ENCODE data around the gene NAA20. TPM values are rescaled to one million over a fixed set of nuclear protein-coding genes. Genes with fewer than 3 reads are reported as not detected.

NAA20 gene
- total and polyA plus RNA-seq, 9 of the 15 experiments (the other 6 are each of a cell fraction or from before 2014, with no cell fraction given) = 51.4 to 361 (median 84.6) TPM

GRCh38 chr20:20022498-20022897 is 5.3 kb downstream of the NAA20 start (continued):
- TF ChIP-seq JUN (IDR thresholded peaks at IDR 0.05; ENCODE audit: borderline replicate concordance, low read depth, low read length) (no peak), JUN (CRISPR knock-in tag; IDR thresholded peaks at IDR 0.05; ENCODE audit: borderline replicate concordance) (no peak), NR4A1 (CRISPR knock-in tag; IDR thresholded peaks at IDR 0.05) (no peak), NR4A1 (tag; IDR thresholded peaks at IDR 0.05) (no peak), MAX (CRISPR knock-in tag; IDR thresholded peaks at IDR 0.05) (no peak)

- Histone ChIP-seq H3K36me3 (ENCODE audit: control insufficient read depth, insufficient read depth, low read length) (peaks cover 62% of the 10 kb centered on the region), H3K4me3 (no peak overlapping the region), H4K20me1 (replicated peaks; ENCODE audit: control insufficient read depth, insufficient read depth, low read length) (0 out of 2 replicates have a peak, but pooled peaks cover 2% of the 10 kb centered on the region), H3K9me1 (ENCODE audit: control insufficient read depth, insufficient read depth, low read length) (no peaks in the 10 kb centered on the region), H3K4me2 (ENCODE audit: insufficient read depth, low read length) (no peak overlapping the region), H3K27ac (ENCODE audit: extremely low read depth, low read depth, low read length) (no peak overlapping the region), H3K27me3 (ENCODE audit: control insufficient read depth in 2 of 2, insufficient read depth in 2 of 2, low read length in 2 of 2) (no peaks in the 10 kb centered on the region), H3K9me3 (replicated peaks; ENCODE audit: control insufficient read depth, insufficient read depth, low read depth, low read length) (no peaks in the 10 kb centered on the region), H3K9ac (ENCODE audit: insufficient read depth in 1 of 2, low read depth in 2 of 2, low read length in 2 of 2) (no peak overlapping the region), H3K79me2 (ENCODE audit: control insufficient read depth, insufficient read depth, low read length) (peaks cover 72% of the 10 kb centered on the region), H3K4me1 (replicated peaks in 1 of 2; ENCODE audit: control insufficient read depth in 2 of 2, insufficient read depth in 2 of 2, low read length in 2 of 2) (peaks cover 0 to 7% of the 10 kb centered on the region in 2 experiments; a peak in 3 of 5 replicates), H2AFZ (ENCODE audit: low read depth, low read length) (no peak overlapping the region)
- DNase-seq (ENCODE audit: extremely low read depth in 1 of 4, low spot score in 3 of 4) = no peak
- ATAC-seq = no peak
- no peak for FAIRE-seq
- 69% methylated on average over 2 of the region's 3 CpGs for WGBS (ENCODE audit: insufficient coverage, low coverage, missing lambda C conversion rate)
- CTCF ChIA-PET (ENCODE audit: low intra/inter-chr PET ratio) = no interaction called here
- in situ Hi-C loops (cut with MboI) = no loop called here
- BruUV-seq (replicated peaks) = no TSS peak
- no peak for TF ChIP-seq TOE1 (IDR thresholded peaks at IDR 0.05; ENCODE audit: borderline replicate concordance)
- no peak for TF ChIP-seq TOE1 (CRISPR knock-in tag; IDR thresholded peaks at IDR 0.05; ENCODE audit: borderline replicate concordance, low read depth)
- no peak for TF ChIP-seq ZNF277 (CRISPR knock-in tag; IDR thresholded peaks at IDR 0.05; ENCODE audit: borderline replicate concordance)
- TF ChIP-seq HDAC2 (IDR thresholded peaks at IDR 0.05) = no peak
- TF ChIP-seq IRF1 (CRISPR knock-in tag; IDR thresholded peaks at IDR 0.05; ENCODE audit: borderline replicate concordance) = no peak
- POLR2A ChIA-PET = no interaction called here
- intact Hi-C loops (cut with micrococcal nuclease) = no loop called here
Observed at GRCh38 chr20:20023395-20023794, 6.2 kb downstream of the NAA20 start.

All from K562 (cell line).